Measurements from ENCODE around the gene PTP4A1. TPM values are rescaled to one million over a fixed set of nuclear protein-coding genes. Genes with fewer than 3 reads are reported as not detected.

PTP4A1 gene
- total RNA-seq, 1 experiment from 2014 or later, result 80.1 TPM

DNA sequence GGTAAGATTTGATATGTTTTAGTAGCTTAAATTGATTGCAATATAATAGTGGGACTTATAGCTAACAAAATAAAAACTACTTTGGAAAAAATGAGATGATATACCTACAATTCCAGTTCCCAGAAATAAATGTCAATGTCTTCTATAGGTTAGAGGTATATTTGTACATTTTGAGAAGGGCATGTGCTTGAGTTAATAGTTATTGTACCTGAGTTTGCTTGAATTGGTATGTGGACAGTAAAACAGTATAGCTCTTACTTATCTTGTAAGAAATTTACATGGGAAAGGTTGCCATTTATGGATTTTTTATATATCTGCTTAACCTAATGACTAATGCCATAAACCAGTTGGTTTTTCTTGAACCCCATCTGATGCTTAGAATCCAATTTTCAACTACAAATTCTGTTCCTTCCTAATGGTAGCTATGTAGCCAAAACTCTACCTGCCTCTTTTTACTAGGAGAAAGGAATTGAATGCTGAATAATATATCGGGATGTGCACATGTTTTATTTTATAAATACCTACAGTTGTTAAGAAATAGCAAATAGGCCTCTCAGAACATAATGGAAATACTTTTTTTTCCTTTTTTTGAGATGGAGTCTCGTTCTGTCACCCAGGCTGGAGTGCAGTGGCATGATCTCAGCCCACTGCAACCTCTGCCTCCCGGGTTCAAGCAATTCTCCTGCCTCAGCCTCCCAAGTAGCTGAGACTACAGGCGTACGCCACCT is 4.9 kb downstream of the PTP4A1 start:
- no peak for TF ChIP-seq EZH2 (IDR thresholded peaks at IDR 0.05; ENCODE audit: borderline replicate concordance, low read depth, low read length, poor library complexity, severe bottlenecking)
- TF ChIP-seq CTCF (conservative IDR thresholded peaks at IDR 0.05; ENCODE audit: low read depth, low read length), result no peak
- BruUV-seq (replicated peaks), result no TSS peak
- Histone ChIP-seq H3K27ac (ENCODE audit: low read depth, low read length, poor library complexity, severe bottlenecking) (no peak overlapping the region), H3K4me3 (ENCODE audit: low read depth, low read length, poor library complexity, severe bottlenecking) (no peak overlapping the region), H3K9me3 (ENCODE audit: low read depth, low read length, poor library complexity, severe bottlenecking) (no peaks in the 10 kb centered on the region), H3K36me3 (ENCODE audit: insufficient read depth, low read length, poor library complexity, severe bottlenecking) (peaks cover 61% of the 10 kb centered on the region), H3K4me1 (ENCODE audit: insufficient read depth, low read length, poor library complexity, severe bottlenecking) (peaks cover 5% of the 10 kb centered on the region), H3K27me3 (replicated peaks; ENCODE audit: insufficient read depth, low read depth, low read length, poor library complexity) (no peaks in the 10 kb centered on the region)
- CTCF ChIA-PET, result no interaction called here
- POLR2A ChIA-PET (ENCODE audit: low non-redundant PET), result no interaction called here
- no peak for DNase-seq (ENCODE audit: low spot score)
- intact Hi-C loops (cut with micrococcal nuclease; ENCODE audit: unreplicated experiment), result no loop called here

DNA sequence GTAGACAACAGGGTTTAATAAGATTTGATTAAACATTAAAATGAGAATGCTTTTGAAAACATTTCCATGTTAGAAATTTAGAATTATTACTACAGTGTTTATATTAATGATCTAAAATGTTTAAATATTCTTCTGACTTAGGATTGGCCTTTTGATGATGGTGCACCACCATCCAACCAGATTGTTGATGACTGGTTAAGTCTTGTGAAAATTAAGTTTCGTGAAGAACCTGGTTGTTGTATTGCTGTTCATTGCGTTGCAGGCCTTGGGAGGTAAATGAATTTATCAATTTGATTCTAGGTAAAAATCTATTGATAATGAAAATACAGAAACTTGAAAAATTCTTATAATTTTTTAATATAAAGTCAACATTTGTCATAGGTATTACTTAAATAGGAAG is 6.5 kb downstream of the PTP4A1 start:
- TF ChIP-seq EZH2 (IDR thresholded peaks at IDR 0.05; ENCODE audit: borderline replicate concordance, low read depth, low read length, poor library complexity, severe bottlenecking), result no peak
- TF ChIP-seq CTCF (conservative IDR thresholded peaks at IDR 0.05; ENCODE audit: low read depth, low read length), result no peak
- ChIA-PET CTCF (no interaction called here), POLR2A (ENCODE audit: low non-redundant PET) (no interaction called here)
- Histone ChIP-seq H3K4me1 (ENCODE audit: insufficient read depth, low read length, poor library complexity, severe bottlenecking) (peaks cover 5% of the 10 kb centered on the region), H3K9me3 (ENCODE audit: low read depth, low read length, poor library complexity, severe bottlenecking) (no peaks in the 10 kb centered on the region), H3K36me3 (ENCODE audit: insufficient read depth, low read length, poor library complexity, severe bottlenecking) (peaks cover 73% of the 10 kb centered on the region), H3K27ac (ENCODE audit: low read depth, low read length, poor library complexity, severe bottlenecking) (no peak overlapping the region), H3K4me3 (ENCODE audit: low read depth, low read length, poor library complexity, severe bottlenecking) (no peak overlapping the region), H3K27me3 (replicated peaks; ENCODE audit: insufficient read depth, low read depth, low read length, poor library complexity) (no peaks in the 10 kb centered on the region)
- no TSS peak for BruUV-seq (replicated peaks)
- no peak for DNase-seq (ENCODE audit: low spot score)
- intact Hi-C loops (cut with micrococcal nuclease; ENCODE audit: unreplicated experiment), result no loop called here

DNA sequence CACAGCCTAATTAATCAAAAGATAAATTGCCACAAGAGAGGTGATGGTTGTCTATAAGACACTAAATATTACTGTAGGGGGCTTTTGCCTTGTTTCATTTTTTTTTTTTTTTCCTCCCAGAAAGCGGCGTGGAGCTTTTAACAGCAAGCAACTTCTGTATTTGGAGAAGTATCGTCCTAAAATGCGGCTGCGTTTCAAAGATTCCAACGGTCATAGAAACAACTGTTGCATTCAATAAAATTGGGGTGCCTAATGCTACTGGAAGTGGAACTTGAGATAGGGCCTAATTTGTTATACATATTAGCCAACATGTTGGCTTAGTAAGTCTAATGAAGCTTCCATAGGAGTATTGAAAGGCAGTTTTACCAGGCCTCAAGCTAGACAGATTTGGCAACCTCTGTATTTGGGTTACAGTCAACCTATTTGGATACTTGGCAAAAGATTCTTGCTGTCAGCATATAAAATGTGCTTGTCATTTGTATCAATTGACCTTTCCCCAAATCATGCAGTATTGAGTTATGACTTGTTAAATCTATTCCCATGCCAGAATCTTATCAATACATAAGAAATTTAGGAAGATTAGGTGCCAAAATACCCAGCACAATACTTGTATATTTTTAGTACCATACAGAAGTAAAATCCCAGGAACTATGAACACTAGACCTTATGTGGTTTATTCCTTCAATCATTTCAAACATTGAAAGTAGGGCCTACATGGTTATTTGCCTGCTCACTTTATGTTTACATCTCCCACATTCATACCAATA is 7.8 kb downstream of the PTP4A1 start:
- BruUV-seq (replicated peaks), result no TSS peak
- TF ChIP-seq EZH2 (IDR thresholded peaks at IDR 0.05; ENCODE audit: borderline replicate concordance, low read depth, low read length, poor library complexity, severe bottlenecking) (no peak), CTCF (conservative IDR thresholded peaks at IDR 0.05; ENCODE audit: low read depth, low read length) (no peak)
- ChIA-PET POLR2A (ENCODE audit: low non-redundant PET) (no interaction called here), CTCF (no interaction called here)
- H3K27me3 ChIP-seq (replicated peaks; ENCODE audit: insufficient read depth, low read depth, low read length, poor library complexity), result no peaks in the 10 kb centered on the region
- H3K4me3 ChIP-seq (ENCODE audit: low read depth, low read length, poor library complexity, severe bottlenecking), result no peak overlapping the region
- H3K9me3 ChIP-seq (ENCODE audit: low read depth, low read length, poor library complexity, severe bottlenecking), result no peaks in the 10 kb centered on the region
- no peak overlapping the region for H3K27ac ChIP-seq (ENCODE audit: low read depth, low read length, poor library complexity, severe bottlenecking)
- intact Hi-C loops (cut with micrococcal nuclease; ENCODE audit: unreplicated experiment), result no loop called here
- peaks cover 73% of the 10 kb centered on the region for H3K36me3 ChIP-seq (ENCODE audit: insufficient read depth, low read length, poor library complexity, severe bottlenecking)
- H3K4me1 ChIP-seq (ENCODE audit: insufficient read depth, low read length, poor library complexity, severe bottlenecking), result peaks cover 5% of the 10 kb centered on the region
- no peak for DNase-seq (ENCODE audit: low spot score)

Measured in A673 (cell line).